ENCODE measurements around the gene CDT1.

- TF ChIP-seq EP300 (IDR thresholded peaks at IDR 0.05): no peak
- TF ChIP-seq CTCF (IDR thresholded peaks at IDR 0.05): no peak
These were observed 6.8 kb downstream of the CDT1 start for GRCh38 chr16:88810166-88810911.
